ENCODE measurements around the gene SLC16A9.
"Not testable (repeated sequence)": the region's sequence is repeated elsewhere in the genome, so short reads cannot be mapped to it uniquely, and the experiment has no call there.

Gene SLC16A9

DNA sequence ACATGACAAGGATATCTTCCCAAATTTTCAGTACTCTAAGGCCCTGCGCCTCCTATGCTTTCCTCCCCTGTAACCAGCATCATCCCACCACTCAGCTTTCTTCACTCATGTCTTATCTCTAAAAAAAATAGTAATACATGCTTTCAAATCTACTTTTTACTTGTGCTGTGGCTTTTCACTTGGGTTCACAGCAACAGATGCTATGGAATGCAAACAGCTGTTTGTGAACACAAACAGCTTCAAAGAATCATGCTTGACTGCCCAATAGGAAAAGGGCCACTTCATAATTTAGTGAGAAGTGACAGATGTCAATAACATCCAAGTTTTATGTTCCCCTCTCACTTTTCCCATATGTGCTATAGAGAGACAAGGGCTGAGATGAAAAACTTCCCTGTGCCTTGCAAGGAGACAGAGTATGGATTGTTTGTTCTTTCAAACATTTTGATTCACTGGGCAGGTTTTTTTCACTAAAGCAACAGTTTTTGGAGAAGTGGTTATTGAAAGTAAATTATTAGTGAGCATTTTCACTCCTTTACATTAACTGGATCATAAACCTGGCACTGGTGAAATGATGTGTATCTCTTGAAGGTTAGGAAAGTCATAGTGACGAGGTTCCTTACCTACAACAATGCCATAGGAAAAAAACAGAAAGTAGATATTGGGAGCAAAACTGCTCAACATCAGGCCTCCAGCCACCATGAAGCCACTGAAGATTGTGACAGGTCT, 37.3 kb downstream of the SLC16A9 start:
- no peak for DNase-seq

DNA sequence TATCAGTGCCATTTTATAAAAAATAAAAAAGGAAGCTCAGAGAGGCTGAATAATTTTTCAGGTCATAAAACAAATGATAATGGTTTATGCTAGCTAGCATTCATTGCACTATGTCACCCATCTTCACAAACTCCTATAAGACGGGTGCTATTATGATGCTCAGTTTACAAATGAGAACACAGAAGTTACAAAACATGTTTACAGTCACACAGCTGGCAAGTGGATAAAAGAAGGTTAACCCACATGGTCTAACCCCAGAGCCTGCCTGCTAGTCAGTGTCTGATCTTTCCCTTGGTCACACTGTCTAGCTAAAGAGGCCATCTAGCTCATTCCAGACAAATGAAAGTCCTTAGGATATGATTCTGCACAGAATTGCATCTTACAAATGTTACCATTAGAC, 39.4 kb downstream of the SLC16A9 start:
- no peak for DNase-seq

GRCh38 chr10:59668096-59668495, 41.6 kb downstream of the SLC16A9 start:
- no peak for DNase-seq

DNA sequence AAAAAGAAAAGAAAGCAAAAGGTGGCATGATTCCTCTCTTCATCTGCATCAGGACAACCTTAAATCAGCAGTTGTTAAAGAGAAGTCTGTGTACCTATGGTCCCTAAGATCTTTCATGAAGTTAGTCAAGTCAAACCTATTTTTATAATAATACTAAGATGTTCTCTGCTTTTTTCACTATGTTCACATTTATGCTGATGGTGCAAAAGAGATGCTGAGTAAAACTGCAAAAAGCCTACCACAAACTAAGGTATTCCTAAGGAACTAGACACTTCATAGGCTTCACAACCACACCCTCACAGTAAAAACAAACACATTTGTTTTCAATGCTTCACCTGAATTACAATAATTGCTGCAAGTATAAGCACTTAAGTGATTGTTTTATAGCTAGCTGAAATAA, 43.3 kb downstream of the SLC16A9 start:
- DNase-seq: no peak

GRCh38 chr10:59663213-59663612, 46.4 kb downstream of the SLC16A9 start:
- DNase-seq: not testable (repeated sequence)

DNA sequence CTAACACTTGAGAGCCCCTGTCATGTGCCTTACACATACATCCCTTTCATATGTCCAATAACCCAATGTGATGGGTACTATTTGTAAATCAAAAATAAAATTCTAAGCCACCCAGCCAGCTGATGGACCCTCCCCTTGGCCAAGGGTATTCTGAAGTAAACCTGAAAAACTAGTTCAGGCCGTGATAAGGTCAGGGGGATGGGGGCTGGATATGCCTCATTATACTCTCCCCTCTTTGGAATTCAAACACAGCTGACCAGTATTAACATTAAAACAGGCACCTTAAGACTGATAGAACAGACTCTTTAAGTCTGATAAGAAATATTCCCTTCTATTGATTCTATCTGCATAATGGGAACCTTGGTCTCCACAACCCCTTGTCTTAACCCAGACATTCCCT, 51.9 kb downstream of the SLC16A9 start:
- no peak for DNase-seq

DNA sequence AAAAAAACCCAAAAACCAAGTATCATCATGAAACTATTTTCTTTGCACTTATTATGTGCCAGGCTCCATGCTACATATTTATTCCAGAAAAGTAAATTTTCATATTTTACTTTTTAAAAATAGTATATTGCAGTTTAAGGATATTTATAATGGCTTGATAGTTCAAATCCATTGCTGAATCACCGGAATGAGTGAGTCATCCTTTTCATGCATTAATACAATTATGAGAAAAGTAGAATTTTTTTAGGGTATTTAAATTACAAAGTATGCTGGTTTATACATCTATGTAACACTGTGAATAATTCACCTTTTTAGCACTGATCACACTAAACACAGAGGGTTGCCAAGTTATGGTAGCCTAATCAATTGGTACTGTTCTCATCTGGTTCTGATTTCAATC, 54.3 kb downstream of the SLC16A9 start:
- DNase-seq: no peak

- DNase-seq: no peak
Measured at GRCh38 chr10:59654007-59654406, 55.6 kb downstream of the SLC16A9 start.

- DNase-seq: no peak
Measured at GRCh38 chr10:59651902-59652301, 57.7 kb downstream of the SLC16A9 start.

- DNase-seq: no peak
Measured at GRCh38 chr10:59649606-59650346, 59.9 kb downstream of the SLC16A9 start.

- peak; percentile 3 for DNase-seq
Measured at GRCh38 chr10:59648711-59649201, 60.9 kb downstream of the SLC16A9 start.

- no peak for DNase-seq
Measured at GRCh38 chr10:59644841-59645240, 64.8 kb downstream of the SLC16A9 start.

GRCh38 chr10:59641688-59642087, 68.0 kb downstream of the SLC16A9 start:
- not testable (repeated sequence) for DNase-seq

- DNase-seq: no peak
Measured at GRCh38 chr10:59635502-59636290, 74.0 kb downstream of the SLC16A9 start.

- DNase-seq: no peak
Measured at GRCh38 chr10:59634102-59634501, 75.5 kb downstream of the SLC16A9 start.

DNA sequence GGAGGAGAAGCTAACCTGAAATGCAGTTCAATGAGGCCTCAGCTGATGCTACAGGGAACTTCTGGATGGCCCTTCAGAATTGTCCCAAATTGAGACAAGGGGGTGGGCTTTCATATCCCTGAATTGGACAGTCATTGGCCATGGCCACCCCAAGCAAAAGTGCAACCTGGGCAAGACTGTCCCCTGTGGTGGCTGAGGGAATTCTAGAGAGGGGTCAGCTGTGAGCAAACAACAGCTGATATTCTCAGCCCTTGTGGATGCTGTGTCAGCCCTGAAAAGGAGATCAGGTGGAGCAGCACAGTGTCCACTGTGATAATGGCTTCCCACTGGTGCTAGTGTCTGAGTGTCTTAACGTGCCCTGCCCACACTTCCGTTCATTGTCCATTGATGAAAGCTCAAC, 76.6 kb downstream of the SLC16A9 start:
- DNase-seq: no peak

- no peak for DNase-seq
Measured at GRCh38 chr10:59631882-59632807, 77.5 kb downstream of the SLC16A9 start.

DNA sequence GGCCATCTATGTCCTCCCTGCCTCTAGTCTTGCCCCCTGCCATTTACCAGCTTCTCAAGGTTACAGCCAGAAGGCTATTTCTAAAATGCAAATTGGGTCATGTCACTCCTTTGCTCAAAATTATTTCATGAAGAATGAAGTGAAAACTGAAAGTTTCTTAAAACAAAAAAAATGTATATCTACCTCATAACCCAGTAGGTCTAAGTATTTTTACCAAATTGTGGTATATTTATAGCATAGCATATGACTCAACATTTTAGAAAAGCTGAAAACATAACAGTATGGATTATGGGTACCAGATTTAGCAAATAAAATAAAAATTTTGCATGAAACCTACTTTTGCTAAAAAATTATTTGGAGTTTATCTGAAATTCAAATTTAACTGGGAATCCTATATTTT, 78.4 kb downstream of the SLC16A9 start:
- no peak for DNase-seq

DNA sequence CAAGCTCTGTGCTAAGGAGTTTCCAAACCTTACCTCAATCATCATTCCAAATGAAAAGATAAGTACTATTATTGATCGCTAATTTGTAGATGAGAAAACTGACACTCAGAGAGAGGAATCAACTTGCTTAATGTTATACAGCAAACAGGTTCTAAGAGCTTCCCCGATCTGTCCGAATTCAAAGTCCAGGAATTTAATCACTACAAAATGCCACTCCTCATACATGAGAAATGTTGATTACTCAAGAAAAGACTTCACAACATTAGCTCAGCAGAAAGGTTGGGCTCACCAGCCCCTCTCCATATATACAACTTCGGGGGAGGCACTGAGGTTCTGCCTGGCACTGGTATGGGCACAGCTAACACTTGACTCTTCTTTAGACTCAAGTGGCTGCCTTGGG, 80.7 kb downstream of the SLC16A9 start:
- no peak for DNase-seq

- no peak for DNase-seq
Measured at GRCh38 chr10:59628456-59628855, 81.2 kb downstream of the SLC16A9 start.

DNA sequence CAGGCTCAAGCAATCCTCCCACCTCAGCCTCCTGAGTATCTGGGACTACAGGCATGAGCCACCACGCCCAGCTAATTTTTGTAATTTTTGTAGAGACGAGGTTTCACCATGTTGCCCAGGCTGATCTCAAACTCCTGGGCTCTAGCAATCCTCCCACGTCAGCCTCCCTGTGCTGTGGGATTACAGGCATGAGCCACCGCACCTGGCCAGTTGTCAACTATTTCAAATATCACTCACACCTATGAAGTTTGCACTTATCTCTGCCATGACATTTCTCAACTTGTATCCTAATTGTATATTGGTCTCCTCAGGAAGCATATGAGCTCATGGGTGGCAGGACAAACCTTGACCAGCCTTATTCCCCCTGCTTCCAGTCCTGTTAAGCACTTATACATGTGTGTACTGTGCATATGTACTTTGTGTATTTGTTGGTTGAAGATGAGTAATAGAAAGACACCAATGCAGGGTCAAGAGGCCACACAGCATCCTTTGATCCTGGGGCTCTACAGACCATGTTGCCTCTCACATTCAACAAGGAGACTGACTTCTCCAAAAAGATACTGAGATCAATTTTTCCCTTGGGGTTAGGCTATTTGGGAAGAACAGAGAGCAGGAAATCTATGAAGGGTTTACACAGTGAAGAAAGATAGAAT, 82.2 kb downstream of the SLC16A9 start:
- no peak for DNase-seq

- DNase-seq: no peak
Measured at GRCh38 chr10:59626523-59626869, 83.2 kb downstream of the SLC16A9 start.

Data from NCI-H2227 treated with DMSO at 0.1 percent for 48 hours (cell line).